Body of pancreas (tissue), 4 donors: ENCODE data around the gene HAGHL.

Experiments used
- CTCF ChIP-seq, 7 experiments: fragments of 450-650 bp in 4 of 7; fragments of 200-600 bp in 3 of 7; sonication (generic) in 3 of 7; IDR thresholded peaks; one replicate each; pipeline ENCODE4 v1.5.1; 2016 to 2019; ENCODE audit warnings: antibody characterized with exemption in 7 of 7
- POLR2A ChIP-seq, 3 donors: fragments of 450-650 bp; IDR thresholded peaks; one replicate each; pipeline ENCODE4 v1.6.1; 2016; ENCODE audit warnings: antibody characterized with exemption in 3 of 3, mild to moderate bottlenecking in 2 of 3

DNA sequence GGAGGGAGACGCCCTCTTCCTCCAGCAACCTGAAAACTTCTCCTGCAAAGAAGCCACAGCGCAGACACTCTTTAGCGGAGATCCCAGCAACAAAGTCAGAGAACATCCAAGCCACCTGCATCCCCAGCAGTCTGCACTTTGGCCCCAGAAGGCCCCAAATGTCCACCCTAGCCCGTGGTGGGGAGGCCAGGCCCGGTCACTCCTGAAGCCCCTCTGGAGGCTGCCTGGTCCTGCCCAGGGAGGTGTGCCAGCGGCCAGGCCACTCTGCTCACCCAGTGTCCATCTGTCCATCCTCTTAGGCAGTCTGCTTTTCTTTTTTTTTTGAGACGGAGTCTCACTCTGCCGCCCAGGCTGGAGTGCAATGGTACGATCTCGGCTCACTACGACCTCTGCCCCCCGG is 5.4 kb downstream of the HAGHL start:
- no peak for TF ChIP-seq CTCF (IDR thresholded peaks at IDR 0.05)
- no peak for TF ChIP-seq POLR2A (IDR thresholded peaks at IDR 0.05)
